ENCODE results near the gene EXOC3L1.

GRCh38 chr16:67169011-67169451 is 20.9 kb downstream of the EXOC3L1 start:
- TF ChIP-seq POLR2AphosphoS5 (IDR thresholded peaks at IDR 0.05; ENCODE audit: insufficient read depth in 1 of 2, low read depth in 1 of 2), result no peak
- TF ChIP-seq, protein P1, sequence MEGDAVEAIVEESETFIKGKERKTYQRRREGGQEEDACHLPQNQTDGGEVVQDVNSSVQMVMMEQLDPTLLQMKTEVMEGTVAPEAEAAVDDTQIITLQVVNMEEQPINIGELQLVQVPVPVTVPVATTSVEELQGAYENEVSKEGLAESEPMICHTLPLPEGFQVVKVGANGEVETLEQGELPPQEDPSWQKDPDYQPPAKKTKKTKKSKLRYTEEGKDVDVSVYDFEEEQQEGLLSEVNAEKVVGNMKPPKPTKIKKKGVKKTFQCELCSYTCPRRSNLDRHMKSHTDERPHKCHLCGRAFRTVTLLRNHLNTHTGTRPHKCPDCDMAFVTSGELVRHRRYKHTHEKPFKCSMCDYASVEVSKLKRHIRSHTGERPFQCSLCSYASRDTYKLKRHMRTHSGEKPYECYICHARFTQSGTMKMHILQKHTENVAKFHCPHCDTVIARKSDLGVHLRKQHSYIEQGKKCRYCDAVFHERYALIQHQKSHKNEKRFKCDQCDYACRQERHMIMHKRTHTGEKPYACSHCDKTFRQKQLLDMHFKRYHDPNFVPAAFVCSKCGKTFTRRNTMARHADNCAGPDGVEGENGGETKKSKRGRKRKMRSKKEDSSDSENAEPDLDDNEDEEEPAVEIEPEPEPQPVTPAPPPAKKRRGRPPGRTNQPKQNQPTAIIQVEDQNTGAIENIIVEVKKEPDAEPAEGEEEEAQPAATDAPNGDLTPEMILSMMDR (IDR thresholded peaks at IDR 0.05), result no peak

All from vagina (tissue), 2 donors.